Measurements from ENCODE around the gene KRT38.

KRT38 gene

GRCh38 chr17:41440531-41441033, at the start of gene KRT38:
Gene KRT38, minus strand, starts transcription at chr17:41440983. Its CDS starts 62 bp downstream, at chr17:41440921.
- DNase-seq = no peak

- no peak for DNase-seq
Observed at GRCh38 chr17:41489531-41489930, 48.7 kb upstream of the KRT38 start, which contains the start of gene KRT36. Gene KRT36, minus strand, starts transcription at chr17:41489910. Its CDS starts 46 bp downstream, at chr17:41489864.

GRCh38 chr17:41486809-41487530, 46.2 kb upstream of the KRT38 start:
- DNase-seq = peak; percentile 26

- DNase-seq = no peak
Observed at GRCh38 chr17:41486316-41486715, 45.5 kb upstream of the KRT38 start.

- no peak for DNase-seq
Observed at GRCh38 chr17:41484920-41485904, 44.4 kb upstream of the KRT38 start.

GRCh38 chr17:41483991-41484826, 43.4 kb upstream of the KRT38 start:
- DNase-seq = no peak

- no peak for DNase-seq
Observed at GRCh38 chr17:41483531-41483930, 42.7 kb upstream of the KRT38 start.

- DNase-seq = no peak
Observed at GRCh38 chr17:41481036-41481435, 40.3 kb upstream of the KRT38 start, which contains the start of gene KRT35. Gene KRT35, minus strand, starts transcription at chr17:41481151. Its CDS starts 54 bp downstream, at chr17:41481097.

GRCh38 chr17:41480581-41480980, 39.8 kb upstream of the KRT38 start:
- DNase-seq = no peak

GRCh38 chr17:41480136-41480535, 39.4 kb upstream of the KRT38 start:
- no peak for DNase-seq

GRCh38 chr17:41478237-41478636, 37.5 kb upstream of the KRT38 start:
- DNase-seq = no peak

GRCh38 chr17:41476866-41477815, 36.4 kb upstream of the KRT38 start:
- DNase-seq = no peak

GRCh38 chr17:41475421-41475820, 34.6 kb upstream of the KRT38 start:
- no peak for DNase-seq

- DNase-seq = no peak
Observed at GRCh38 chr17:41474863-41475262, 34.1 kb upstream of the KRT38 start.

GRCh38 chr17:41468346-41468745, 27.6 kb upstream of the KRT38 start:
- no peak for DNase-seq

- no peak for DNase-seq
Observed at GRCh38 chr17:41467561-41467960, 26.8 kb upstream of the KRT38 start.

- DNase-seq = no peak
Observed at GRCh38 chr17:41466988-41467387, 26.2 kb upstream of the KRT38 start, which contains the start of gene KRT32. Gene KRT32, minus strand, starts transcription at chr17:41467386. Its CDS starts 61 bp downstream, at chr17:41467325.

- no peak for DNase-seq
Observed at GRCh38 chr17:41464682-41465081, 23.9 kb upstream of the KRT38 start.

- no peak for DNase-seq
Observed at GRCh38 chr17:41464173-41464572, 23.4 kb upstream of the KRT38 start.

- no peak for DNase-seq
Observed at GRCh38 chr17:41463746-41464145, 23.0 kb upstream of the KRT38 start.

GRCh38 chr17:41462705-41463104, 21.9 kb upstream of the KRT38 start:
- DNase-seq = no peak

Data from NCI-H69 (cell line).